ENCODE measurements around the gene RACGAP1.

- no peak for TF ChIP-seq CTCF (IDR thresholded peaks at IDR 0.05)
- no peak for TF ChIP-seq POLR2A (IDR thresholded peaks at IDR 0.05)
Observed at GRCh38 chr12:49968471-49968870, 56.8 kb downstream of the RACGAP1 start.

Data from testis (tissue), 2 donors.